HG03103 (cell line): Measurements from ENCODE around the gene TSC22D2.

ENCODE experiments used
- ATAC-seq: cut with Tn5 transposase; IDR thresholded peaks from one replicate; pipeline ENCODE4 v1.9.1; 2021; ENCODE audit warnings: low read depth; ENCODE audit not compliant: unreplicated experiment

Gene TSC22D2

GRCh38 chr3:150411106-150411460, 3.0 kb downstream of the TSC22D2 start:
- no peak for ATAC-seq

- ATAC-seq: no peak
These were observed 3.4 kb downstream of the TSC22D2 start for GRCh38 chr3:150411546-150411945.

- ATAC-seq: no peak
These were observed 3.9 kb downstream of the TSC22D2 start for GRCh38 chr3:150411976-150412375.

GRCh38 chr3:150412561-150413231, 4.6 kb downstream of the TSC22D2 start:
- no peak for ATAC-seq

DNA sequence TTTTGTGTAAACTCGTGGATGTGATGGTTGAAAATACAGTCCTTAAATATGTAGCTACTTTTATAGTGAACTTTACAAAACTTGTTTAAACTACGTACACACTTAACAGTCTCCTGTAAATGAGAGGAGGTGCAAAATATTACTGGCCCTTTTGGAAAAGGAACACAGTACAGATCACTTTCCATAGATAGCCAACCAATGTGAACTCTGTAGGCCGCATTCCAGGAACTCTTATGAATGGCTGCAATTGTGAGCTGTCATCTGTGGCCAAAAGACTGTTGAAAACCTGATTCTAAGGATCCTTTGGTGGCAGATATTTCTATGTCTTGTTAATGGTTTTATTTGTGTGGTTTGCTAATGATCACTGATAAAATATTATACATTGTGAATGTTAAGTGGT, 6.2 kb downstream of the TSC22D2 start:
- no peak for ATAC-seq

DNA sequence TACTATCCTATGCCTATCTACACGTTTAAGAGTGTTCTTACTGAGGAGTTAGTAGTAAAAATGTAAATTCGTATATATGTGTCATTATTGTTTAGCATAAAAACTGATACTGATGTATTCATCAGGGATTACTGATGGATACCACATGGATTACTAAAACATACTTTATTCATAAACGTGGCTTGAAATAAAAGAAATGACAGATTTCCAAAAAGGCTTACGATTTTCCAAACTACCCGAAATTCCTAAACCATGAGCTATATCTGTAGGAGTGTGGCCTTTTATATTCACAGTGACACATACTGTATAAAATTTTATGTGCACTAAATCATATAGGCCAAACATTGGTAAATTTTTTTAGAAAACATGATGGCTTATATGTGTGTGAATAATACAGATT, 6.9 kb downstream of the TSC22D2 start:
- no peak for ATAC-seq

GRCh38 chr3:150419076-150419868, 11.2 kb downstream of the TSC22D2 start:
- no peak for ATAC-seq

- ATAC-seq: no peak
These were observed 11.9 kb downstream of the TSC22D2 start for GRCh38 chr3:150419959-150420358.

GRCh38 chr3:150421256-150421655, 13.2 kb downstream of the TSC22D2 start:
- no peak for ATAC-seq

DNA sequence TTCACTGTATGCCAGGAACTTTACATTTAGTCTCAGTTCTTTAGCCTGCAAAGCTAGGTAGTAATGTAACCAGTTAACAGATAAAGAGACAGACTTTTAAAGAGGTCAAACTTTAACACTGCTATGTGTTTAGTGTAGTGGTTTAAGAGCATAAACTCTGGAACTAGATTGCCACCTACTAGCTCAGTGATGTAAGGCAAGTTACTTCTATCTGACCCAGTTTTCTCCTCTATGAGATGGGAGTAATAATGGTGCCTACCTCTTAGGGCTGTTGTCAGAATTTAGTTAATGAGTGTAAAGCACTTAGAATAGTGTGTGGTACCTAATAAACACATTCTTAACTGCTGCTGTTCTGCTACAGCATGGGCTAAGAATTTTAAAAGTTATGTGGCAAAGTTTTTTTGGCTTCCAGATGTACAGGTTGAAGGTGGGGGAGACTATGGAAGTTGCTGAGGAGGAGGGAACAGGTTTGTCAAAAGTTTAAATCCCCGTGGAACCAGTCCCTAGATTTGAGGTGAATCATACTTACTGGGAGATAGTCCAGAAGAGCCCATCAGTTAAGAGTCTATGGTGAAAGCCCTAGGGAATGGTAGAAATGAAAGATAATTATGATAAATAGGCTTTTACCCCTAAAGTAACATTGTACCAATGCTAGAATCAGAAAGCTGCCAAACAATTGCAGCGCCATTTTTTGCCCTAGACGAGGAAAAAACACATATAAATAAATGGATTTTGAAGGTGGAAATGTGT, 13.9 kb downstream of the TSC22D2 start:
- no peak for ATAC-seq

- ATAC-seq: no peak
These were observed 14.8 kb downstream of the TSC22D2 start for GRCh38 chr3:150422907-150423306.

- ATAC-seq: no peak
These were observed 15.7 kb downstream of the TSC22D2 start for GRCh38 chr3:150423761-150424160.

DNA sequence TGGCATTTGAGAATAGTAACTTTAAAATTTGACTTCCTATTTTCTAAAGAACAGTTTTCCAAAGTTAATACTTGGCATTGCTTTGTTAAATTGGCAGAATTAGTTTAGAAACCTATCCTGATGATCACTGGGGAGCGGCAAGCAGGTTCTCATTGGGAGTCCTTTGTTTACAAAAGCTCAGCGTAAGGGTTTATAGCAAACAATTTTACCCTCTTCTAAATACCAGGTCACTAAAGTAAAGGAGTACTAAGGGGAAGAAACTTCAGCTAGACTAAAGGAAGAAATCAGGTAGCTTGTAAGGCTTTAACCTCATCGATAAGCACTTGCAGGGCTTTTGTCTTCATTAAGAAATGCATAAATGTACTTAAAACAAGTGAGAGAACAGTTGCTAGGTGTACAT, 18.2 kb downstream of the TSC22D2 start:
- ATAC-seq: no peak

DNA sequence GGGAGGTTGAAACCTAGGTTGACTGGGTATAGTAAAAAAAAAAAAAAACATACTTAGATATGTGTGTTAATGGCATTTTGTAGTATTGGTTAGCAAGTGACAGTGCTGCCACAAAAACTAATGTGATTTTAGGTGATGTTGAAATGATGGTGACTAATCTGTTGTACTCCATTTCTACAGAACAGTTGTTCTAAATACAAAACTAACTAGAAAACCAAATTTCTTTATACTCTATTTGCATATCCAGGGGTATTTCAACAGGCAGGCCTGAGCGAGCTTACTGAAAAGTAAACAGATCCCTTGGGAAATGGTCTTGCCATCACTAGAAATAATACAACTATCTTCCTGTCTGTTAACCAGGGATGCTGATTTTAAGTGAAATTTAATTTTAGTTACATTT, 20.5 kb downstream of the TSC22D2 start:
- ATAC-seq: no peak

- ATAC-seq: no peak
These were observed 21.9 kb downstream of the TSC22D2 start for GRCh38 chr3:150429767-150430671.

GRCh38 chr3:150433347-150433746, 25.2 kb downstream of the TSC22D2 start:
- ATAC-seq: no peak

- ATAC-seq: no peak
These were observed 26.1 kb downstream of the TSC22D2 start for GRCh38 chr3:150434234-150434633.

GRCh38 chr3:150436161-150436560, 28.1 kb downstream of the TSC22D2 start:
- no peak for ATAC-seq

DNA sequence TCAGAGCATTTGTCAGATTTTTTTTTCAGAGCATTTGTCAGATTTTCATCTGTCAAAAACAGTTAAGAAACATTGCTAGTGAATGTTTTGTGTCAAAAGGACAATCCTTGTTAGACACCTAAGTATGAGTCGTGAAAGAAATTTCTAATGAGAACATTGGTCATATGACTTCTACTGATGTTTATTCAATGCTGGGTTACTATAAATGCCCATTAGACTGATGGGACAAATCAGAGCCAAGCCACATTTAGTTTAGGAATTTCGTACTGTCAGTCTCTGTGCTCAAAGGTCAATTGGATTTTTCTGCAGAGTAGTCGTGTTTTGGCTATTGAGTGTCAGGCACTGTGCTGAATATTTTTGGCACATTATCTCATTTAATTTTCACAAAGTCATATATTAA, 31.6 kb downstream of the TSC22D2 start:
- ATAC-seq: no peak

- ATAC-seq: no peak
These were observed 35.2 kb downstream of the TSC22D2 start for GRCh38 chr3:150443331-150443741.

GRCh38 chr3:150444371-150444770, 36.3 kb downstream of the TSC22D2 start:
- ATAC-seq: no peak
